Nephron (organoid): ENCODE measurements around the gene MIEF1.

ENCODE experiments used
- H3K27ac Mint-ChIP-seq, 3 experiments: 2 replicates each; pipeline ENCODE4 v1.8.0; 2020; ENCODE audit warnings: mixed read lengths in 3 of 3, mild to moderate bottlenecking in 2 of 3, moderate library complexity in 1 of 3
- H3K27me3 Mint-ChIP-seq: 2 replicates; pipeline ENCODE4 v1.8.0; 2021; ENCODE audit warnings: low read depth, mild to moderate bottlenecking, moderate library complexity, mixed read lengths
- H3K36me3 Mint-ChIP-seq: 2 replicates; pipeline ENCODE4 v1.8.0; 2020; ENCODE audit warnings: low read depth, mixed read lengths
- H3K4me1 Mint-ChIP-seq: 2 replicates; pipeline ENCODE4 v1.8.0; 2020; ENCODE audit warnings: mixed read lengths
- H3K4me3 Mint-ChIP-seq, 3 experiments: 2 replicates each; pipeline ENCODE4 v1.8.0; 2020; ENCODE audit warnings: mild to moderate bottlenecking in 3 of 3, mixed read lengths in 3 of 3, moderate library complexity in 2 of 3
- H3K9me3 Mint-ChIP-seq: 2 replicates; pipeline ENCODE4 v1.8.0; 2020; ENCODE audit warnings: mixed read lengths
- TF ChIP-seq, protein P1 (sequence below), 3 experiments: fragments of 200-600 bp; sonication (generic); IDR thresholded peaks; one replicate each; pipeline ENCODE4 v1.5.0; 2021; ENCODE audit warnings: antibody characterized with exemption in 3 of 3; ENCODE audit not compliant: unreplicated experiment in 3 of 3

MIEF1 gene

DNA sequence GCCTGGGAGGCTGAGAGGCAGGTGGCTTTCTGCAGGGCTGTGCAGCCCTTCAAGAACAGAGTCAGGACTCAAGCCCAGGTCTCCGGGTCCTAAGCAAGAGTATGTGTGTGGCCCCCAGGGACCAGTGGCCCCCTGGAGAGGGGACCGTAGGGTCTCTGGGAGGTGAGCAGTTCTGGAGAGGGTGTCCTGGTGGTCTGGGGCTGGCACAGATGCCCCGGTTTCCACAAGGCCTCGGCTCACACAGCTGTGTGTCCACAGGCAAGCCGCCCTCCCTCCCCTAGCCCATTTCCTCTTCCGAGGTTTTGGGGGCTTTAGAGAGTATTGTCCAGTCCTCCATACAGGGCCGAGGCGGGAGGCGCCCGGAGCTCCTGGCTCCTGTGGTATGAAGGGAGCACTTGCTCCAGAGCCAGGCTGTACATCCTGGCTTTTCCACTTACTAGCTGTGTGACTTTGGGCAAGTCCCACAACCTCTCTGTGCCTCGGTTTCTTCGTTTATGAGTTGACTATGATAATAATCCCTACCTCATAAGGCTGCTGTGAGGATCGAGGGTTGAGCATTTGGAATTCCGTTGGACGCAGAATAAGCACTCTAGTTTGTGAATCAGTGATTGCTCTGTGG is 33.9 kb downstream of the MIEF1 start:
- H3K36me3 Mint-ChIP-seq, result peaks cover 4% of the 10 kb centered on the region
- TF ChIP-seq, protein P1, sequence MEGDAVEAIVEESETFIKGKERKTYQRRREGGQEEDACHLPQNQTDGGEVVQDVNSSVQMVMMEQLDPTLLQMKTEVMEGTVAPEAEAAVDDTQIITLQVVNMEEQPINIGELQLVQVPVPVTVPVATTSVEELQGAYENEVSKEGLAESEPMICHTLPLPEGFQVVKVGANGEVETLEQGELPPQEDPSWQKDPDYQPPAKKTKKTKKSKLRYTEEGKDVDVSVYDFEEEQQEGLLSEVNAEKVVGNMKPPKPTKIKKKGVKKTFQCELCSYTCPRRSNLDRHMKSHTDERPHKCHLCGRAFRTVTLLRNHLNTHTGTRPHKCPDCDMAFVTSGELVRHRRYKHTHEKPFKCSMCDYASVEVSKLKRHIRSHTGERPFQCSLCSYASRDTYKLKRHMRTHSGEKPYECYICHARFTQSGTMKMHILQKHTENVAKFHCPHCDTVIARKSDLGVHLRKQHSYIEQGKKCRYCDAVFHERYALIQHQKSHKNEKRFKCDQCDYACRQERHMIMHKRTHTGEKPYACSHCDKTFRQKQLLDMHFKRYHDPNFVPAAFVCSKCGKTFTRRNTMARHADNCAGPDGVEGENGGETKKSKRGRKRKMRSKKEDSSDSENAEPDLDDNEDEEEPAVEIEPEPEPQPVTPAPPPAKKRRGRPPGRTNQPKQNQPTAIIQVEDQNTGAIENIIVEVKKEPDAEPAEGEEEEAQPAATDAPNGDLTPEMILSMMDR (IDR thresholded peaks at IDR 0.05; ENCODE audit: unreplicated experiment in 3 of 3), result no peak
- no peak overlapping the region for H3K4me3 Mint-ChIP-seq
- H3K27ac Mint-ChIP-seq, result no peak overlapping the region
- H3K4me1 Mint-ChIP-seq, result peaks cover 18% of the 10 kb centered on the region
- peaks cover 3% of the 10 kb centered on the region for H3K27me3 Mint-ChIP-seq
- no peaks in the 10 kb centered on the region for H3K9me3 Mint-ChIP-seq

DNA sequence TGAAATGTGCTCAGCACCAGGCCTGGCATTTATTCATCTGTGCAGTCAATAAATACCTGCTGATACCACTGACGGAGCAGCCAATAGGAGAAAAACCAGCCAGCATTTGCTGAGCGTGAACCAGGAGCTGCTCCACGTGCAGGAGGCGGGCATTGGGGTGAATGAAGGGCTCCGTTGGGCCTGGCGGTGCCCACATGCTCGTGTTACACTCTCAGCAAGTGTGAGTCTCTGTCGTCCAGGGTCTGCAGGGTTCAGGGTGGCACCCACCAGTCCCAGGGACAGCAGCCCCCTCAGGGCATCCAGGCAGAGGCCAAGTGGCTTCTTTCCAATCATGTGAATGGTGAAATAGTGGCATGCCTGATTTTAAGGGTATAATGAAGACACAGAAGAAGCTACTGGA is 34.6 kb downstream of the MIEF1 start:
- Mint-ChIP-seq H3K9me3 (no peaks in the 10 kb centered on the region), H3K27me3 (peaks cover 3% of the 10 kb centered on the region), H3K4me3 (no peak overlapping the region), H3K4me1 (peaks cover 10% of the 10 kb centered on the region), H3K27ac (no peak overlapping the region), H3K36me3 (no peaks in the 10 kb centered on the region)
- TF ChIP-seq, protein P1 (IDR thresholded peaks at IDR 0.05; ENCODE audit: unreplicated experiment in 3 of 3), result no peak

DNA sequence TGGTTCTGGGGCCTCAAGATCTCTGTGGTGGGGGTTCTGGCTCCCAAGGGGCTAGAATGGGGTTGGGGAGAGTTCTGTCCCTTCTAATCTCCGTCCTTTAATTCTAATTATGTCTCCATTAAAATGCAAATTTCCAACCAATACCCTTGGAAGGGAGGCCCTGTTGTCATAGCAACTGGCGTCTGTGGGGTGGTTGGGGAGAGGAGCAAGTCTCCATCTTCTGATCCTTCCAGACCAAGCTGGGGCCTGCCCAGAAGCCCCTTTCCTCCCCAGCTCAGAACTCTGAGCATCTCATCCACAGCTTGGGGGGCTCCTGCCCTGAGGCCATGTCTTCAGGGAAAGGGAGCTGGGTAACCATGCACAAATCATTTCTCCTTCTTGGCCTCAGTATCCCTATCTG is 35.9 kb downstream of the MIEF1 start:
- no peak overlapping the region for H3K27ac Mint-ChIP-seq
- H3K4me3 Mint-ChIP-seq, result no peak overlapping the region
- H3K36me3 Mint-ChIP-seq, result no peaks in the 10 kb centered on the region
- TF ChIP-seq, protein P1 (IDR thresholded peaks at IDR 0.05; ENCODE audit: unreplicated experiment in 3 of 3), result no peak
- H3K9me3 Mint-ChIP-seq, result no peaks in the 10 kb centered on the region
- H3K4me1 Mint-ChIP-seq, result no peaks in the 10 kb centered on the region
- H3K27me3 Mint-ChIP-seq, result peaks cover 5% of the 10 kb centered on the region

DNA sequence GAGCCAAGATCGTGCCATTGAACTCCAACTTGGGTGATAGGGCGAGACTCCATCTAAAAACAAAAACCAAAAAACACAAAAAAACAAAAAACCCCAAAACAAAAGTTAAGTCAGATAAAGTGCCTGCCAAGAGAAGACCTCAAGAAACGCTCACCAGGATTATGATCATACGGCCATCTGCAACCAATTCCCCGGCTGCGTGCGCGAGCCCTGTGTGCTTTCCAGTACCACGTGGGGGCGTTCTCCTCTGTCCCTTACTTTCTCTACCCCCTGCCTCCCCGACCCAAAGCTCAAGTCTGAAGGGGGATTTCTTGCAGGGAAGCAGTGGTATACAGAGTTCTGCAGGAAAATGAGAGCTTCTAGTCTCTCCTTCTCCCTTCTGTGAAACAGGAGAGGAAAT is 41.0 kb downstream of the MIEF1 start:
- Mint-ChIP-seq H3K9me3 (no peaks in the 10 kb centered on the region), H3K27me3 (peaks cover 44% of the 10 kb centered on the region), H3K4me1 (no peaks in the 10 kb centered on the region), H3K4me3 (no peak overlapping the region), H3K36me3 (no peaks in the 10 kb centered on the region), H3K27ac (no peak overlapping the region)
- TF ChIP-seq, protein P1 (IDR thresholded peaks at IDR 0.05; ENCODE audit: unreplicated experiment in 3 of 3), result peak in 1 of 3 experiments; percentile 49

DNA sequence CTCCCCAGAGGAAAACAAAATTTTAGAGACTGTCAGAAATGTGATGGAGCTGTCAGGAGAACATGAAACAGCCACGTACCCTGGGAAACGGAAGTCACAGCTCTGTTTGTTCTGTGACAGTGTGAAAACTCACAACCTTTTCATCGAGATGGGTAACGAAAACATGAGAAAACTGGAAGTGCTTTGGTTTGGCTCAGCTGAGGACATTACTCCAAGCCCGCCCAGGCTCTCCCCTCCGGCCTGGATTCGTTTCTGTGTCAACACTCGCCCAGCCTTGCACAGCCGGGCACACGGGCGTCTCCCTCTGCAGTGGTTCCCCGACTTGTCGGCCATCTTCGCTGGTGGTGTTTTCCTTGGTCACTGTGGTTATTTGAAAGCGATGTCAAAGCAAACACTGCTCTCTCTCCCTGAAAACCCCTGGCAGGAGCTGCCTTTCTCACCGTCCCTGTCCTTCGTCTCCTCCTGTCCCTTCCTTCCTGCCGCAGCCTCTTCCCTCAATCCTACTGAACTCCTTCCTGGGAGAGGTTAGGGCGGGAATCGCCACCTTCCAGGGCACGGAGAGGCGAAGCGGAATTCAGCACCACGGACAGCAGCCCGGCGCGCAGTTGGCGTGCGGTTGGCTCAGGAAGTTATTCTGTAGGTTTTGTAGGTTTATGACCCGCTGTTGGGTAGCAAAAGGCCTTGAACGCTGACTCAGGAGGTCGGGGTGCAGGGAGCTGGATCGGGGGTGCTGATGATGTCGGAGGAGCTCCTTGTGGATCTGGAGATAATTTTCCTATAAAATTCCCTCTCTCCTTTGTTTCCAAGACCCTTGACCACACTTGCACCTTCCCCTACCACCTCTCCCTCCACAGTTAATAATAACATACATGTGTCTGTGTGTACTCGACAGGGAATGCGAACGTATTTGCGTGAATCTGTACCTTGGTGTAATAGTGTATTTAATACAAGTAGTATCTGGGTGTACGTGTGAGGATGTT is 43.6 kb downstream of the MIEF1 start:
- no peak overlapping the region for H3K4me3 Mint-ChIP-seq
- TF ChIP-seq, protein P1 (IDR thresholded peaks at IDR 0.05; ENCODE audit: unreplicated experiment in 3 of 3), result no peak
- no peaks in the 10 kb centered on the region for H3K36me3 Mint-ChIP-seq

More for the DNA sequence above, 43.6 kb downstream of the MIEF1 start:
- peaks cover 60% of the 10 kb centered on the region for H3K27me3 Mint-ChIP-seq
- no peaks in the 10 kb centered on the region for H3K4me1 Mint-ChIP-seq
- H3K27ac Mint-ChIP-seq, result no peak overlapping the region
- no peaks in the 10 kb centered on the region for H3K9me3 Mint-ChIP-seq
